PFSK-1 (cell line): ENCODE measurements around the gene RARS1.

Experiments
- FOXP2 ChIP-seq: optimal IDR thresholded peaks from 2 replicates; pipeline ENCODE3; 2011; ENCODE audit warnings: borderline replicate concordance, control low read depth, inconsistent platforms; ENCODE audit not compliant: insufficient read depth; ENCODE audit errors: extremely low read length, extremely low read depth
- POLR2AphosphoS5 ChIP-seq: IDR thresholded peaks from 2 replicates; pipeline ENCODE4 v1.6.1; 2012; ENCODE audit warnings: low read depth, mild to moderate bottlenecking, control low read depth, low read length, moderate library complexity
- SIN3A ChIP-seq: IDR thresholded peaks from 2 replicates; pipeline ENCODE4 v1.6.1; 2012; ENCODE audit warnings: mild to moderate bottlenecking, low read length, moderate library complexity, borderline replicate concordance; ENCODE audit not compliant: insufficient read depth
- TAF1 ChIP-seq: IDR thresholded peaks from 2 replicates; pipeline ENCODE4 v1.6.1; 2012; ENCODE audit warnings: low read length, control low read depth, borderline replicate concordance; ENCODE audit not compliant: insufficient read depth
- TF ChIP-seq, protein P1 (sequence below), 2 experiments: IDR thresholded peaks; 2 replicates each; pipeline versions ENCODE4 v1.6.1 to v1.8.0; 2011 to 2012; ENCODE audit warnings: low read depth in 2 of 2, low read length in 2 of 2, control low read depth in 1 of 2, inconsistent platforms in 1 of 2, mild to moderate bottlenecking in 1 of 2, moderate library complexity in 1 of 2; ENCODE audit not compliant: insufficient read depth in 1 of 2

RARS1 gene

DNA sequence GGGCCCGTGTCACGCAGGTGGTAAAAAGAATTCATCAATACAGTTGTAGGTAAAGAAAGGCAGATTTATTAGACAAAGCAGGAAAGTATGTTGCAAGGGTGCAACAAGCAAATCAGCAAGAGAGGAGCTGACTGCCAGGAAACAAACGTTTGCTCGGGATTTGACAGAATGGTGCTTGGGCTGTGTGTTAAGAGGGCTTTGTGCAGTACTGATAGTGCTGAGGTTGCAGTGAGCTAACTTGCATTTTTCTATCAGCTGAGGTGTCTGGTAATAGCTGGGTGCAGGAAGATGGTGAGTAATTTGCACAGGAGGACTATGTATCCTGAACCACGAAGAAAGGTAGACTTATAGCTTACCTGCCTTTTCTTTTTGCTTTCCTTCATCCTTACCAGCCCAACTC lies 3.9 kb upstream of the RARS1 start:
- TF ChIP-seq POLR2AphosphoS5 (no peak), SIN3A (no peak), TAF1 (no peak), FOXP2 (no peak)
- TF ChIP-seq, protein P1, sequence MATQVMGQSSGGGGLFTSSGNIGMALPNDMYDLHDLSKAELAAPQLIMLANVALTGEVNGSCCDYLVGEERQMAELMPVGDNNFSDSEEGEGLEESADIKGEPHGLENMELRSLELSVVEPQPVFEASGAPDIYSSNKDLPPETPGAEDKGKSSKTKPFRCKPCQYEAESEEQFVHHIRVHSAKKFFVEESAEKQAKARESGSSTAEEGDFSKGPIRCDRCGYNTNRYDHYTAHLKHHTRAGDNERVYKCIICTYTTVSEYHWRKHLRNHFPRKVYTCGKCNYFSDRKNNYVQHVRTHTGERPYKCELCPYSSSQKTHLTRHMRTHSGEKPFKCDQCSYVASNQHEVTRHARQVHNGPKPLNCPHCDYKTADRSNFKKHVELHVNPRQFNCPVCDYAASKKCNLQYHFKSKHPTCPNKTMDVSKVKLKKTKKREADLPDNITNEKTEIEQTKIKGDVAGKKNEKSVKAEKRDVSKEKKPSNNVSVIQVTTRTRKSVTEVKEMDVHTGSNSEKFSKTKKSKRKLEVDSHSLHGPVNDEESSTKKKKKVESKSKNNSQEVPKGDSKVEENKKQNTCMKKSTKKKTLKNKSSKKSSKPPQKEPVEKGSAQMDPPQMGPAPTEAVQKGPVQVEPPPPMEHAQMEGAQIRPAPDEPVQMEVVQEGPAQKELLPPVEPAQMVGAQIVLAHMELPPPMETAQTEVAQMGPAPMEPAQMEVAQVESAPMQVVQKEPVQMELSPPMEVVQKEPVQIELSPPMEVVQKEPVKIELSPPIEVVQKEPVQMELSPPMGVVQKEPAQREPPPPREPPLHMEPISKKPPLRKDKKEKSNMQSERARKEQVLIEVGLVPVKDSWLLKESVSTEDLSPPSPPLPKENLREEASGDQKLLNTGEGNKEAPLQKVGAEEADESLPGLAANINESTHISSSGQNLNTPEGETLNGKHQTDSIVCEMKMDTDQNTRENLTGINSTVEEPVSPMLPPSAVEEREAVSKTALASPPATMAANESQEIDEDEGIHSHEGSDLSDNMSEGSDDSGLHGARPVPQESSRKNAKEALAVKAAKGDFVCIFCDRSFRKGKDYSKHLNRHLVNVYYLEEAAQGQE (IDR thresholded peaks at IDR 0.05; ENCODE audit: insufficient read depth in 1 of 2, low read depth in 2 of 2, low read length in 2 of 2) = no peak

DNA sequence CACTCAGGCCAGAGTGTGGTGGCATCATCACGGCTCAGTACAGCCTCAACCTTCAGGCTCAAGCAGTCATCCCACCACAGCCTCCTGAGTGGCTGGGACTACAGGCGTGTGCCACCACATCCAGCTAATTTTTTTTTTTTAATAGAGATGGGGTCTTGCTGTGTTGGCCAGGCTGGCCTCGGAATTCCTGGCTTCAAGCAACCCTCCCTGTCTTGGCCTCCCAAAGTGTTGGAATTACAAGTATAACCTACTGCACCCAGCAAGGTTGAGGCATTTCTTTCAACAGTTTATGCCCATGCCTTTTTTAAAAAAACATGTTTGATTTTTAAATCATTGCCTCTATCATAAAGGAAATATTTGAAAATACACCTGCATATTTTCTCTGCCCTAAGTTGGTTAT lies 2.8 kb downstream of the RARS1 start:
- TF ChIP-seq POLR2AphosphoS5 (no peak), TAF1 (no peak), FOXP2 (no peak), SIN3A (no peak)
- TF ChIP-seq, protein P1 (IDR thresholded peaks at IDR 0.05; ENCODE audit: insufficient read depth in 1 of 2, low read depth in 2 of 2, low read length in 2 of 2) = no peak

DNA sequence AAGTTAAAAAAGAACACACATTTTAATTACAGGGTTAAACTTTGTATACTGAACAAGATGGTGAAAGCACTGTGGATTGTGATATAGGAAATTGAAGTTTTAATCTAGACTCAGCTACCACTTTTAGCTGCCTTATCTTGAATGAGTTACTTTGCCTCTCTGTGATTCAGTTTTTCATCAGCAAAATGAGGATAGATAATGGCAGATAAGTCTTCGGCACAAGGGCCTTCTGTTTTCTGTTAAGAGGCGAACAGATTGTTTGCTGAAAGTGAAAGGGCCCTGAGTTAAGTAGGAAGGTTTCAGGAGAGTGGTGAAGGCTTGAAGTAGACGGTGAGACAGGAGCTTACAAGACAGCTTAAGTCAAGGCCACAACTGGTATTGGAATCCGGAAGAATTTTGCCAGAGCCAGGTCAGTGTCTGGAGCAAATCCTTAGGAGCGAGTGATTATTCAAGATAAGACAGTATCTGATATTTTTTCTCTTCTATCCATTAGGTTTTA lies 7.8 kb downstream of the RARS1 start:
- TF ChIP-seq TAF1 = no peak
- TF ChIP-seq SIN3A = no peak
- TF ChIP-seq POLR2AphosphoS5 = no peak
- no peak for TF ChIP-seq FOXP2
- TF ChIP-seq, protein P1 (IDR thresholded peaks at IDR 0.05; ENCODE audit: insufficient read depth in 1 of 2, low read depth in 2 of 2, low read length in 2 of 2) = no peak

DNA sequence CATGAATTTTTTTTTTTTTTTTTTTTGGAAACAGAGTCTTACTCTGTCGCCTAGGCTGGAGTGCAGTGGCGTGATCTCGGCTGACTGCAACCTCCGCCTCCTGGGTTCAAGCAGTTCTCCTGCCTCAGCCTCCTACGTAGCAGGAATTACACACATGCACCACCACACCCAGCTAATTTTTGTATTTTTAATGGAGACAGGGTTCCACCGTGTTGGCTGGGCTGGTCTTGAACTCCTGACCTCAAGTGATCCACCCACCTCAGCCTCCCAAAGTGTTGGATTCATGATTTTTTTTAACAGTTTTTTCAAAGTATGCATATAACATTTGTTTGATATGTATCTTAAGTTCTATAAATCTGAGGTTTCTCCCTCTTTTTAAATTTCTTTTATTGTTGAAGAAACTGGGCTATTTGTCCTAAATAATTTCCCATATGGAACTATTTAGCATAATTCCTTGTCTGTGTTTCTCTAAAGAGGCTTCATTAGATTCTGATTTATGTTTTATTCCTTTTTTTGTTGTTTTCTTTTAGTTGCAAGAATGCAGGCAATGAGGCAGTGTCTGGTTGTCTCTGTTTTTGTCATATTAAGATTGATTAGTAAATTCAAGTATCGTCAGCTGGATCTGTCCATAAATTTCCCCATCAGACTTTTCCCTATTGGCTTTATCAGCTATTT lies 16.4 kb downstream of the RARS1 start:
- TF ChIP-seq POLR2AphosphoS5 = no peak
- TF ChIP-seq SIN3A = no peak
- no peak for TF ChIP-seq FOXP2
- TF ChIP-seq, protein P1 (IDR thresholded peaks at IDR 0.05; ENCODE audit: insufficient read depth in 1 of 2, low read depth in 2 of 2, low read length in 2 of 2) = no peak
- TF ChIP-seq TAF1 = no peak
